ENCODE results near the gene ZNF655. TPM values are rescaled to one million over a fixed set of nuclear protein-coding genes. Genes with fewer than 3 reads are reported as not detected.
"Not testable (repeated sequence)": the region's sequence is repeated elsewhere in the genome, so short reads cannot be mapped to it uniquely, and the experiment has no call there.

ZNF655 gene, protein sequence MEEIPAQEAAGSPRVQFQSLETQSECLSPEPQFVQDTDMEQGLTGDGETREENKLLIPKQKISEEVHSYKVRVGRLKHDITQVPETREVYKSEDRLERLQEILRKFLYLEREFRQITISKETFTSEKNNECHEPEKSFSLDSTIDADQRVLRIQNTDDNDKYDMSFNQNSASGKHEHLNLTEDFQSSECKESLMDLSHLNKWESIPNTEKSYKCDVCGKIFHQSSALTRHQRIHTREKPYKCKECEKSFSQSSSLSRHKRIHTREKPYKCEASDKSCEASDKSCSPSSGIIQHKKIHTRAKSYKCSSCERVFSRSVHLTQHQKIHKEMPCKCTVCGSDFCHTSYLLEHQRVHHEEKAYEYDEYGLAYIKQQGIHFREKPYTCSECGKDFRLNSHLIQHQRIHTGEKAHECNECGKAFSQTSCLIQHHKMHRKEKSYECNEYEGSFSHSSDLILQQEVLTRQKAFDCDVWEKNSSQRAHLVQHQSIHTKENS
- 102 and 108 TPM in 2 replicates for total RNA-seq

DNA sequence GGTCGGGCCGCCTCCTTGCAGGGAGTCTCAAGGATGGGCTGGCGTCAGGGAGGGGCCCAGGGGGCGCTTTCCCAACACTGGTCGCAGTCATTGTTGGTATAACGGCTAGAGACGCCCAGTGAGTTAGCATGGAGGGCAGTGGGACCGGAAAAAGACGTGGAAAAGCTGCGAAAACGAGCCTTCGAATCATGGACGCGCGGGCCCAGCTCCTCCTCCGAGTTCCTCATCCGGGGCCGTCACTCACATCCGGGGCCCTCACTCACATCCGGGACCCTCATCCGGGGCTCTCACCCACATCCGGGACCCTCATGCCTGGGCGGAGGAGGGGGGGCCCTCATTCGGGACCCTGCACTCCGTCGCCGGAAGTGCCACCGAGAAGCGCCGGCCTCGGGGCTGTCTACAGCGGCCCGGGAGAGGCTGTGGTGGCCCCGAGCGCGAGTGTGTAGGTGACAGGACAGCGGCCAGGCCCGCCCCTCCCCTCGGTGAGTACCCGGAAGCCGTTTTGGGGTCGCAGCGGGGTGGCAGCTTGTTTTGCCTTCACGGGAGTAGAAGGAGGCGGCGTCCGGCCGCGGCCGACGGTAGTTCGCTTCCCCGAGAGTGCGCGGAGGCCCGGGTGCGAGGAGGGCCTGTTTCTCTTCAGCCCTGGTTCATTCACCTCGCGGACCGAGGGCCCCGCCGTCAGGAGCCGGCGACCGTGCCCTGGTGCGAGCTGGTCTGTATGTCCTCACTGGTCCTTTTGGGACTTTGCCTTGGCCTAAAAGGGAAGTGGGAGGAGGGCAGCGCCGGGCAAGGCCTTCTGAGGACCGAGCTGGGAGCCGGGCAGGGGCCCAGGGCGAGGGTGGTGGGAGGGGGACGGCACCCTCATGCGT is at the start of gene ZNF655:
TSS of gene ZNF655 (plus strand) at position 337 of the 869 bp plus-strand sequence. CDS start 1,918 bp downstream, outside the sequence.
- intact Hi-C loops (cut with micrococcal nuclease): loop anchor here (1.0 to 10.0 kb wide), 13 partner anchors 53 to 1146 kb away; partner anchors contain the start of genes AP4M1, ATP5MF, BUD31 and MCM7

DNA sequence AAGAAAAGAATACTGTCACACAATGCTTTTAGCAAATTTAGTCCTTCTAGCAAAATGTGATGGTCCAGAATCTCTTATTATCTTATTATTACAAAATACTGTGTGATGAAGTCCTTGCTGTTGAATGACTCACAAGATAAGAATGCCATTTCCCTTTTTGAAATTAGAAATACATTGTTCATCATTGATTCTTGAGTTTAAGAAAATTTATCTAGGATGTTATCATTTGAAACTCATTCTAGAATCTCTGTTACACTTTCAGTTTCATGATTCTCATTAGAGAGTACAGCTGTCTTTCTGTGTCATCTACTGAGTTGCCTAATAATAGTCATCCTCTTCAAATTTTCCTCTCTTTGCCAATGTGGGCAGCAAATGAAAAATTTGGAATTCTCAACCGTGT is 44.4 kb upstream of the ZNF655 start:
- intact Hi-C loops (cut with micrococcal nuclease): no loop called here

DNA sequence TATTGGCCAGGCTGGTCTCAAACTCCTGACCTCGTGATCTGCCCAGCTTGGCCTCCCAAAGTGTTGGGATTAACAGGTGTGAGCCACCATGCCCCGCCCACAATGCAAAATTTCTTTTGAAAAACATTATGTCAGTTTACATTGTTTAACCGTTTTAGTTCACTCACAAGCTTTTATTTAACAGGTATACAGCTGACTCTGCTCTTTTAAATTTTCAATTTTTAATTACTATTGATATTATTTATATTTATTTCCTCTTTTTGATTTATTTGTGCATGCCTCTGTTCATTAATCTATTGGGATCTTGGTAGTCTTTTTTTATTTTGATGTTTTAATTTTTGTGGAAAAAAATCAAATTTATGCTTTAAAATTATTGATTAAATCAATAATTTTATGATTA is 37.0 kb upstream of the ZNF655 start:
- intact Hi-C loops (cut with micrococcal nuclease): no loop called here

DNA sequence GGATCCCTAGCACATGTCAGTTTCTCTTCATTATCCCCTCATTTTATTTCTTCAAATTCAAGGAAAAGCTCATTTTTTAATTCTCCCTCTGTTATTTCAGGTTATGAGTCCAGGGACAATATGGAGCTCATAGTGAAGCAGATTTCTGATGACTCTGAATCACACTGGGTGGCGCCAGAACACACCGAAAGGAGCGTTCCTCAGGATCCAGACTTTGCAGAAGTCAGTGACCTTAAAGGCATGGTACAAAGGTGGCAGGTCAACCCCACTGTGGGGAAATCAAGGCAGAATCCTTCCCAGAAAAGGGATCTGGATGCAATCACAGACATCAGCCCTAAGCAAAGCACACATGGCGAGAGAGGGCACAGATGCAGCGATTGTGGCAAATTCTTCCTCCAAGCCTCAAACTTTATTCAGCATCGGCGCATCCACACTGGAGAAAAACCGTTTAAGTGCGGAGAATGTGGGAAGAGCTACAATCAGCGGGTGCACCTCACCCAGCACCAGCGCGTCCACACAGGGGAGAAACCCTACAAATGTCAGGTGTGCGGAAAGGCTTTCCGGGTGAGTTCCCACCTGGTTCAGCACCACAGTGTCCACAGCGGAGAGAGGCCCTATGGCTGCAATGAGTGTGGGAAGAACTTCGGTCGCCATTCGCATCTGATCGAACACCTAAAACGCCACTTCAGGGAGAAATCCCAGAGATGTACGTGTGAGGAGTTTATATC is 32.6 kb upstream of the ZNF655 start:
- intact Hi-C loops (cut with micrococcal nuclease): no loop called here

DNA sequence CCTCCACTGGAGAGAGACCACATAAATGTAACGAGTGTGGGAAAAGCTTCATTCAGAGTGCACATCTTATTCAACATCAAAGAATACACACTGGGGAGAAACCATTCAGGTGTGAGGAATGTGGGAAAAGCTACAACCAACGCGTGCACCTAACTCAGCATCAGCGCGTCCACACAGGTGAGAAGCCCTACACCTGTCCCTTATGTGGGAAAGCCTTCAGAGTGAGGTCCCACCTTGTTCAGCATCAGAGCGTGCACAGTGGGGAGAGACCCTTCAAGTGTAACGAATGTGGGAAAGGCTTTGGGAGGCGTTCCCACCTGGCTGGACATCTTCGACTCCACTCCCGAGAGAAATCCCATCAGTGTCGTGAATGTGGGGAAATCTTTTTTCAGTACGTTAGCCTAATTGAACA is 27.1 kb upstream of the ZNF655 start:
- intact Hi-C loops (cut with micrococcal nuclease): no loop called here

DNA sequence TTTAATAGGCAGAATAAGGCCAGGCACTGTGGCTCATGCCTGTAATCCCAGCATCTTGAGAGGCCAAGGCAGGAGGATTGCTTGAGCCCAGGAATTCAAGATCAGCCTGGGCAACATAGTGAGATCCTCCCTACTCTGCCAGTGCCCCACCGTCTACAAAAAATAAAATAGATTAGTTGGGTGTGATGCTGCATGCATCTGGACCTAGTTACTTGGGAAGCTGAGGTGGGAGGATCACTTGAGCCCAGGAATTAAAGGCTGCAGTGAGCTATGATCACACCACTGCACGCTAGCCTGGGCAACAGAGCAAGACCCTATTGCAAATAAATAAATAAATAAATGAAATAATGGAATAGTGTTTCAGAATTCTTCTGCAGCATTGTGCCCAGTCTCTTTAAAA is 22.8 kb upstream of the ZNF655 start:
- intact Hi-C loops (cut with micrococcal nuclease): no loop called here

DNA sequence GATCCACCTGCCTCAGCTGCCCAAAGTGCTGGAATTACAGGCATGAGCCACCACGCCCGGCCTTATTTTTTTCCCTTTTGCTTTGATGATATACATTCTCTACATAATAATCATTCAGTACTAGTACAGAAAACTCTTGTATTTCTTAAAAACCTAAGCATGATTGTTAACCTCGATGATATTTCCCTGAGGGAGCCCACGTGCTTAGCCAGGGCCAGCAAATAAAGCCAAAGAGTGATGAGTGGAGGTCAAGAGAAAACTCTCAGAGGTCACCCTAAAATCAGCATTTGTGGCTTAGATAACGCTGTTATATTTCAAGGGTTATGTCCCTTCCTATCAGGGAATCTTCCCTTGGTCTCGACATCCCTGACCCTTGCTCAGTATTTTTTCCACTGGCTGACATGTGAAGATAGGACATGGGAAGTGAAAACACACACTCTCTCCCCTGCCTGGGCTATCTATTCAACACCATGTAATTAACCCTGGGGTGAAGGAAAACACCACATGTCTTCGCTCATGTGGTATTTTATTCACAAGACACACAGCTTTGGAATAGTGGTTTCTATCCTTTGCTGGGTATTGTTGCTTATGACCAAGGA is 19.1 kb upstream of the ZNF655 start:
- intact Hi-C loops (cut with micrococcal nuclease): no loop called here

DNA sequence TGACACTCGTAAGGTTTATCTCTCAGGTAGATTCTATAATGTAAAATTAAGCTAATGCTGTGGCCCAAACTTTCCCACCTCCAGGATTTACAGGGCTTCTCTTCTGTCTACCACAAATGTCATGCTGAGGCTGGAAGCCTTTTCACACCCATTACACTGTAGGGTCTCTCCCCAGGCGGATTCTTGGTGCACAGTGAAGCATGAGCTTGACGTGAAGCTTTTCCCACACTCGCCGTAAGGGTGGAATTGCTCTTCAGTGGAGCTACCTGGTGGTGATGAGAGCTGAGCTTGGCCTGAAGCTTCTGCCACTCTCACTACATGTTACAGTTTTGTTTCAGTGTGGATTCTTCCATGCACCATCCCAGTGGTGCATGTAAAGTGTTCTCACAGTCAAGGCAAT is 17.9 kb upstream of the ZNF655 start:
- intact Hi-C loops (cut with micrococcal nuclease): no loop called here

DNA sequence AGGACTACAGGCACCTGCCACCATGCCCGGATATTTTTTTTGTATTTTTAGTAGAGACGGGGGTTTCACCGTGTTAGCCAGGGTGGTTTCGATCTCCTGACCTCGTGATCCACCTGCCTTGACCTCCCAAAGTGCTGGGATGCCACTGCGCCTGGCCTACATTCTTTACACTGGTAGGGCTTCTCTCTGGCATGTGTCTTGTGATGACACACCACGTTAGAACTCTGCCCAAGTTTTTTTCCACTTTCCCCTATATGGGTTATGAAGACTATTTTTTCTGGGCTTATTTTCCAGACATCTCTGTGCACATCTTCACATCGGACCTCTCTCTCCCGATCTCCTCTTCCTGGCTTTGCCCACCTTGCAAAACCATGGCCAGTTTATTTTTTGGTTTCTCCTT is 17.2 kb upstream of the ZNF655 start:
- intact Hi-C loops (cut with micrococcal nuclease): no loop called here

DNA sequence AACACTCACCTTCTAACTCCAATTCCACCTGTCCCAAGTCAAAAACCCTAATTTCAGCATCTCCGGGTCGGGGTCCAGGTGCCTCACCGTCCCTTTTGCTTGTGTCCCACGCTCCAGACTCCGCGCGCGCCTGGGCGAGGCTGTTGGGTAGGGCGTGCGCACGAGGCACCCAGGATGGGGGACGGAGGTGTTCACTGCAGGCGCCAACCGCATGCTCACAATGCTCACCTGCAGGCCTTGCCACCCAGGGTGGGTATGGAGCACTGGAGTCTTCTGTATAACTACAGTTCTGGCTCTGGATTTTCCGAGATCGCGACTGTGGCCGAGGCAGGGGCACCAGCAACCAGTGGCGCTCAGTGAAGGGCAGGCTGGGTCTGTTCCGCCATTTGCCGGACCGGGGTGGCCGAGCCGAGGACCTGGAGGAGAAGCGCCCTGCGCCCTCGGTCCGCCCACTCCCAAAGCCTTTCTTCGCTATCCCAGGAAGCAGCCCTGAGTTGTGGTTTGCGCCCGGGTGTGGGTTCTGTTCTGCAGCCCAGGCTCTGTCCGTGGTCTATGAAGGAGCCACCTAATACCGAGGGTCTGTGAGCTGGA is 15.3 kb upstream of the ZNF655 start:
- intact Hi-C loops (cut with micrococcal nuclease): no loop called here

DNA sequence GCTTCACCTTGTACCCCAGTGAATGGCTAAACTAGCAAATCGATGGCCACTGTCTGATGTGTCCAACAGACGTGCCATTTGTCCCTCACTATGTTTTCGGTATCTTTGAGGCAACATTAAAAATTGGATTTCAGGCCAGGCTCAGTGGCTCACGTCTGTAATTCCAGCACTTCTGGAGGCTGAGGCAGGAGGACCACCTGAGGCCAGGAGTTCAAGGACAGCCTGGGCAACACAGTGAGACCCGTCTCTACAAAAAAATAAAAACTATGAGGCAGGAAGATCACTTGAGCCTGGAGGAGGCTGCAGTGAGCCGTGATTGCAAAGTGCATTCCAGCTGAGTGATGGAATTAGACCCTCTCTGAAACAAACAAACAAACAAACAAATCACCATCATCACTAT is 14.5 kb upstream of the ZNF655 start:
- intact Hi-C loops (cut with micrococcal nuclease): no loop called here

DNA sequence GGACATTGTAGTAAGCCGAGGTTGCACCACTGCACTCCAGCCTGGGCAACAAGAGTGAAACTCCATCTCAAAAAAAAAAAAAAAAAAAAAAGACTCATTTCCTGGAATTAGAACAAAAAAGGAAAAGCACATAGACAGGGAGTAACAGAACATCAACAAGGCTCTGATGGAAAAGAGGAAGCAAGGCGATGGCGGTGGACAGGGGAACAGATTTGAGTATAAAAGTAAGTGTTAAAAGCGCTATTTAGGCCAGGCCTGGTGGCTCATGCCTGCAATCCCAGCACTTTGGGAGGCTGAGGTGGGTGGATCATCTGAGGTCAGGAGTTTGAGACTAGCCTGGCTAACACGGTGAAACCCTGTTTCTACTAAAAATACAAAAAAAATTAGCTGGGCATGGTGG is 13.1 kb upstream of the ZNF655 start:
- intact Hi-C loops (cut with micrococcal nuclease): not testable (repeated sequence)

DNA sequence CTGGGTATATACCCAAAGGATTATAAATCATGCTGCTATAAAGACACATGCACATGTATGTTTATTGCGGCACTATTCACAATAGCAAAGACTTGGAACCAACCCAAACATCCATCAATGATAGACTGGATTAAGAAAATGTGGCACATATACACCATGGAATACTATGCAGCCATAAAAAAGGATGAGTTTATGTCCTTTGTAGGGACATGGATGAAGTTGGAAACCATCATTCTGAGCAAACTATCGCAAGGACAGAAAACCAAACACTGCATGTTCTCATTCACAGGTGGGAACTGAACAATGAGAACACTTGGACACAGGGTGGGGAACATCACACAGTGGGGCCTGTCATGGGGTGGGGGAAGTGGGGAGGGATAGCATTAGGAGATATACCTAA is 8.9 kb upstream of the ZNF655 start:
- intact Hi-C loops (cut with micrococcal nuclease): not testable (repeated sequence)

DNA sequence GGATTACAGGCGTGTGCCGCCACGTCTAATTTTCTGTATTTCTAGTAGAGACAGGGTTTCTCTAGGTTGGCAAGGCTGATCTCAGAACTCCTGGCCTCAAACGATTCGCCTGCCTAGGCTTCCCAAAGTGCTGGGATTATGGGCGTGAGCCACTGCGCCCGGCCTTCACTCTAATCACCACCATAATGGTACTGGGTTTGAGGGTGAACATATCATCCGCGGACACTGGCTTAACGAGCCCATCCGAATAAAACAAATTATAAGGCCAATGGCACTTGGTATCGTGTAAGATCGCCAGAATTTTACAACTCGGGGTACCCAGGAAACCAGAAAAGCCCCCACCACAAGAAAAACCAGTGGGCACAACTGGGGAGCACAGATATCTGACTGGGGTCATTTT is 7.1 kb upstream of the ZNF655 start:
- intact Hi-C loops (cut with micrococcal nuclease): loop anchor here (10.0 kb wide), 2 partner anchors 463 to 1153 kb away; partner anchors contain the start of genes POP7 and ZKSCAN1

DNA sequence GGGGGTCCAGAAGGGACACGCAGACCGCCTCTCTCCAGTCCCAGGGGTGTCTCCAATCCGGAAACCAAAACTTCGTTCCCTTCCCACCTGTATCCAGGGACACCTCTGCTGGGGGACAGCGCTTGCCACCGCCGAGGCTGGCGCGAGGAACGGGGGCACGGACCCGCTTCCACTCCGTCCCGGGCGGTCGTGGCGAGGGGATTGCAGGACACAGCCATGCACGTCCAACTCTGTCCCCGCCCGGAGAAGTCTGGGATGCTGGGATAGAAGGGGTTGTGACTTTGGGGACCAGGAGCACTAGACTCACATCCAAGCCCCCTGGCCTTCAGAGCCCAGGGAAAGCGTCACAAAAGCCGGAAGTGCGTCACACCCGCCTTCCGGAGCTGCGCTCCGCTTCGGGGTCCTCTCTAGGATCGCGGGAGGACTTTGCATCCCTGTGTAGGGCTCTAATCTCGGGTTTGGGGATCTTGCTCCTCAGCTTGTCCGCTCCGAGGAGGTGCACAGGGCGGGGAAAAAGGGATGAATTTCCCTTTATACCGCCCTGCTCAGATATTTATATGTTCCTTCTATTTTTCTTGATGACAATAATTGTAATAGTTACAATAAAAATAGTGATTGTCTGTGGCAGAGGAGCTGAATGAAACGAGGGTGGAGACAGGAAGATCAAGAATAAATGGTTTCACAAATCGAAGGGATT is 6.5 kb upstream of the ZNF655 start, which contains the start of gene FAM200A:
TSS of gene FAM200A (minus strand) at position 348 of the 697 bp plus-strand sequence. CDS start 3,707 bp downstream, outside the sequence.
- intact Hi-C loops (cut with micrococcal nuclease): loop anchor here (1.0 to 10.0 kb wide), 7 partner anchors 47 to 1153 kb away; partner anchors contain the start of genes POP7, TRIM4, ZKSCAN1 and ZNF394

DNA sequence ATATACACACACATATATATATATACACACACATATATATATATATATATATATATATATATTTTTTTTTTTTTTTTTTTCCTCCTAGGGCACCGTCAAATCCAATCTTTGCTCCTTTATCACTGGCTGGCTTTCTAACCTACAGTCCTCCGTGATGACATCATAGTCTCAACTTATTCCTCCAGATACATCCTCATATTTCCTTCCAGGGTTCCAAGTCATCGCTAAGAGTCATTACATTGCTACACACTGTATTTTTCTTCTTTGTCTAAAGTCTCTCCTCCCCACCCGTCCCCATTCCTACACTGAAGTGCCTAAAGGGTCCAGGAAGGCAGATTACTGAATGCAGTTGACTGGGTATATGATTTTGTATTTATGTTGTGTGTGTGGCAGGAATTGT is 5.4 kb upstream of the ZNF655 start:
- intact Hi-C loops (cut with micrococcal nuclease): loop anchor here (10.0 kb wide), 2 partner anchors 462 to 1152 kb away; partner anchors contain the start of genes POP7 and ZKSCAN1

DNA sequence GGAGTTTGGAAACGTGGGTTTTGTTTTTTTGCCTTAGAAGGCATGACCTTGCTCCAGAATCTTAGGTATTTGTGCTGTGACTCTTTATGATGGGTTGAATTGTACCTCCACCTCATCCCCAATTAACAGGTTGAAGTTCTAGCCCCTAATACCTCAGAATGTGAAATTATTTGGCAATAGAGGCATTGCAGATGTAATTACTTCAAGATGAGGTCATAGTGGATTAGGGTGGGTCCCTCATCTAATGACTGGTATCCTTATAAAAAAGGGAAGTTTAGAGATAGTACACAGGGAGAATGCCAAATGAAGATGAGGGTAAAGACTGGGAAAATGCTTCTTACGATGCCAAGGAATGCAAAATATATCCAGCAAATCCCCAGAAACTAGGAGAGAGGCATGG is 3.5 kb upstream of the ZNF655 start:
- intact Hi-C loops (cut with micrococcal nuclease): loop anchor here (5.0 to 10.0 kb wide), 4 partner anchors 413 to 1150 kb away; partner anchors contain the start of genes AP4M1, MCM7, POP7 and SMURF1

DNA sequence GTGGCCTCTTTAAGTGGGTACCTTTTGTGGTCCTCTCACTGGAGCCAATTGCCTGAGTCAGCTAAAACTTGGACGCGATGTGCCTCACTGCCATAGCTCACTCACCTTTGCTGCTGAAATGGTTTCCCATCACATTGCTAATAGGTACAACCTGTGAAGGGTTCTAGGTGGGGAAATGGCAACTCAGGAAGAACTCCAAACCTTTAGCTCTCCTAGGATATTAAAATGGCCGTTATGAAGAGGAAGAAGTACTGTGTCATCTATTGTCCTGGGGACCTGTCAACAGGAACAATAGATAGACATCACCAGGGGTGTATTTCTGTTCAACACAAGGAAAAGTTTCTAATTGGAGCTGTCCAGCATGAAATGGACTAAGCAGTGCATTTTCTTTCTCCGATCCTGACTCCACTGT is 1.2 kb upstream of the ZNF655 start:
- intact Hi-C loops (cut with micrococcal nuclease): loop anchor here (1.0 to 10.0 kb wide), 5 partner anchors 231 to 1148 kb away; partner anchors contain the start of genes AP4M1, MCM7, POP7 and SMURF1

DNA sequence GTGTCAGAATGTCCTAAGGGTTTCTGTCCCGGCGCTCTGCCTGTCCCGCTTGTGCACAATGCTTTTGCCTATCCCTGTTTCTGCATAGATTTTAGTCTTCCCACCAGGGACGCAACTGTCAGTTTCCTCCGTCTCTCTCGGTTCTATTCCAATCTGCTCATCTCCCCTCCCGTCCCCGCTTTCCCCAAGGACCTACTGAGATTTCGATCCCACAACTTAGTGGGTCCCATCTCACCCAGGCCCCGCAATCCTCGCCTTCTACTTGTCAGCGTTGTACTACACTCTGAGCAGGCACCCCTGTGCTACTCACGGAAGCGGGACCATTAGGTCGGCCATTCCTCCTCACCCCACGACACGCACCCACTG is 519 bp upstream of the ZNF655 start:
- intact Hi-C loops (cut with micrococcal nuclease): loop anchor here (1.0 to 10.0 kb wide), 14 partner anchors 53 to 1147 kb away; partner anchors contain the start of genes AP4M1, ATP5MF, BUD31 and MCM7

Measured in T-helper 1 cell treated with Interleukin-12 subunit alpha and Interleukin-12 subunit beta and Interleukin-4 antibody, amounts not matched to agents 30 ng/mL and 1 ng/mL, for 36 hours (primary cell).